Stromal cell of bone marrow (primary cell): Measurements from ENCODE around the gene CALHM5.

Source experiments
- DNase-seq: peaks from one replicate; pipeline ENCODE4 v3.0.0-alpha.2; 2012; ENCODE audit warnings: low read depth

The CALHM5 gene

GRCh38 chr6:116550796-116551195, 39.4 kb downstream of the CALHM5 start:
- DNase-seq = no peak

- no peak for DNase-seq
These were observed 42.0 kb downstream of the CALHM5 start, which contains the start of gene CALHM4 for GRCh38 chr6:116553451-116553850. Gene CALHM4, plus strand, starts transcription at chr6:116553751. Its CDS starts 43 bp downstream, at chr6:116553794.

- no peak for DNase-seq
These were observed 44.6 kb downstream of the CALHM5 start for GRCh38 chr6:116556065-116556464.

- DNase-seq = no peak
These were observed 45.5 kb downstream of the CALHM5 start for GRCh38 chr6:116556814-116557415.

- peak; percentile 88 for DNase-seq
These were observed 46.5 kb downstream of the CALHM5 start for GRCh38 chr6:116557893-116558292.

GRCh38 chr6:116560130-116560529, 48.7 kb downstream of the CALHM5 start:
- DNase-seq = no peak

GRCh38 chr6:116561377-116562018, 50.1 kb downstream of the CALHM5 start:
- DNase-seq = peak; percentile 57

- DNase-seq = no peak
These were observed 50.6 kb downstream of the CALHM5 start for GRCh38 chr6:116562019-116562403.

- DNase-seq = no peak
These were observed 51.2 kb downstream of the CALHM5 start for GRCh38 chr6:116562614-116563013.

GRCh38 chr6:116563830-116564229, 52.4 kb downstream of the CALHM5 start:
- DNase-seq = no peak

- no peak for DNase-seq
These were observed 52.9 kb downstream of the CALHM5 start for GRCh38 chr6:116564311-116564710.

- DNase-seq = no peak
These were observed 53.8 kb downstream of the CALHM5 start for GRCh38 chr6:116564921-116565872.

GRCh38 chr6:116568111-116568510, 56.7 kb downstream of the CALHM5 start:
- no peak for DNase-seq

- DNase-seq = no peak
These were observed 57.6 kb downstream of the CALHM5 start for GRCh38 chr6:116568821-116569755.

- DNase-seq = peak; percentile 99
These were observed 59.6 kb downstream of the CALHM5 start, which contains the start of gene RWDD1 for GRCh38 chr6:116570856-116571682. Gene RWDD1, plus strand, starts transcription at chr6:116571504. Its CDS starts 79 bp downstream, at chr6:116571583.

- DNase-seq = no peak
These were observed 60.2 kb downstream of the CALHM5 start for GRCh38 chr6:116571683-116572000.

GRCh38 chr6:116572162-116572561, 60.7 kb downstream of the CALHM5 start:
- no peak for DNase-seq
